Neural cell (in vitro differentiated cells): ENCODE measurements around the gene OGFOD2.

ENCODE experiments used
- EP300 ChIP-seq: fragments of 450-650 bp; conservative IDR thresholded peaks from 2 replicates; pipeline ENCODE4 v1.6.1; 2014; ENCODE audit warnings: antibody characterized with exemption, mild to moderate bottlenecking, moderate library complexity; ENCODE audit not compliant: poor library complexity, severe bottlenecking
- EZH2 ChIP-seq: fragments of 200-600, 300-800 bp; shearing (Covaris generic), sonication (generic); IDR thresholded peaks from 2 replicates; pipeline ENCODE4 v1.6.1; 2014; ENCODE audit warnings: antibody characterized with exemption, low read length, borderline replicate concordance, mild to moderate bottlenecking; ENCODE audit not compliant: insufficient read depth, poor library complexity, severe bottlenecking
- MXI1 ChIP-seq: fragments of 450-650 bp; conservative IDR thresholded peaks from 2 replicates; pipeline ENCODE4 v1.6.1; 2014; ENCODE audit warnings: antibody characterized with exemption, mild to moderate bottlenecking; ENCODE audit not compliant: poor library complexity, severe bottlenecking
- POLR2AphosphoS5 ChIP-seq: IDR thresholded peaks from 2 replicates; pipeline ENCODE4 v1.6.1; 2012
- RAD21 ChIP-seq: fragments of 450-650 bp; conservative IDR thresholded peaks from 2 replicates; pipeline ENCODE4 v1.6.1; 2014; ENCODE audit warnings: antibody characterized with exemption, mild to moderate bottlenecking, moderate library complexity
- TAF1 ChIP-seq: IDR thresholded peaks from 2 replicates; pipeline ENCODE4 v1.6.1; 2012; ENCODE audit warnings: low read depth
- TF ChIP-seq, protein P1 (sequence below): fragments of 450-650 bp; IDR thresholded peaks from 2 replicates; pipeline ENCODE4 v1.5.1; 2014; ENCODE audit warnings: antibody characterized with exemption, mild to moderate bottlenecking, moderate library complexity; ENCODE audit not compliant: poor library complexity, severe bottlenecking
- TF ChIP-seq, protein P2 (sequence below): IDR thresholded peaks from 2 replicates; pipeline ENCODE4 v1.6.1; 2012; ENCODE audit warnings: borderline replicate concordance

DNA sequence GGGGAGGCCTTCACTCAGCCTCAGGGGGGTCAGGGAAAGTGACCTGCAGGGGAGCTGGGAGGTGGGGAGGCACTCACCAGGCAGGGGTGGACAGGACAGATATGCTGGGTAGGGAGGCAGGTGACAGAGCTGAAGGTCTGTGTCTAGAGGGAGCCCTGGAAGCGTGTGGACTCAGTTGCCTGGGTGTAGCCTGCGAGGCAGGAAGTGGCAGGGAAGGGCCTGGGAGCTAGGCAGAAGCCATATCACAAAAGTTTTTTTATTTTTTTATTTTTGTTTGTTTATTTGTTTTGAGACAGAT, 44.7 kb downstream of the OGFOD2 start:
- TF ChIP-seq RAD21, result no peak
- no peak for TF ChIP-seq EZH2
- TF ChIP-seq, protein P1, sequence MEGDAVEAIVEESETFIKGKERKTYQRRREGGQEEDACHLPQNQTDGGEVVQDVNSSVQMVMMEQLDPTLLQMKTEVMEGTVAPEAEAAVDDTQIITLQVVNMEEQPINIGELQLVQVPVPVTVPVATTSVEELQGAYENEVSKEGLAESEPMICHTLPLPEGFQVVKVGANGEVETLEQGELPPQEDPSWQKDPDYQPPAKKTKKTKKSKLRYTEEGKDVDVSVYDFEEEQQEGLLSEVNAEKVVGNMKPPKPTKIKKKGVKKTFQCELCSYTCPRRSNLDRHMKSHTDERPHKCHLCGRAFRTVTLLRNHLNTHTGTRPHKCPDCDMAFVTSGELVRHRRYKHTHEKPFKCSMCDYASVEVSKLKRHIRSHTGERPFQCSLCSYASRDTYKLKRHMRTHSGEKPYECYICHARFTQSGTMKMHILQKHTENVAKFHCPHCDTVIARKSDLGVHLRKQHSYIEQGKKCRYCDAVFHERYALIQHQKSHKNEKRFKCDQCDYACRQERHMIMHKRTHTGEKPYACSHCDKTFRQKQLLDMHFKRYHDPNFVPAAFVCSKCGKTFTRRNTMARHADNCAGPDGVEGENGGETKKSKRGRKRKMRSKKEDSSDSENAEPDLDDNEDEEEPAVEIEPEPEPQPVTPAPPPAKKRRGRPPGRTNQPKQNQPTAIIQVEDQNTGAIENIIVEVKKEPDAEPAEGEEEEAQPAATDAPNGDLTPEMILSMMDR, result no peak
- TF ChIP-seq POLR2AphosphoS5, result no peak
- TF ChIP-seq EP300, result no peak
- no peak for TF ChIP-seq TAF1
- TF ChIP-seq, protein P2, sequence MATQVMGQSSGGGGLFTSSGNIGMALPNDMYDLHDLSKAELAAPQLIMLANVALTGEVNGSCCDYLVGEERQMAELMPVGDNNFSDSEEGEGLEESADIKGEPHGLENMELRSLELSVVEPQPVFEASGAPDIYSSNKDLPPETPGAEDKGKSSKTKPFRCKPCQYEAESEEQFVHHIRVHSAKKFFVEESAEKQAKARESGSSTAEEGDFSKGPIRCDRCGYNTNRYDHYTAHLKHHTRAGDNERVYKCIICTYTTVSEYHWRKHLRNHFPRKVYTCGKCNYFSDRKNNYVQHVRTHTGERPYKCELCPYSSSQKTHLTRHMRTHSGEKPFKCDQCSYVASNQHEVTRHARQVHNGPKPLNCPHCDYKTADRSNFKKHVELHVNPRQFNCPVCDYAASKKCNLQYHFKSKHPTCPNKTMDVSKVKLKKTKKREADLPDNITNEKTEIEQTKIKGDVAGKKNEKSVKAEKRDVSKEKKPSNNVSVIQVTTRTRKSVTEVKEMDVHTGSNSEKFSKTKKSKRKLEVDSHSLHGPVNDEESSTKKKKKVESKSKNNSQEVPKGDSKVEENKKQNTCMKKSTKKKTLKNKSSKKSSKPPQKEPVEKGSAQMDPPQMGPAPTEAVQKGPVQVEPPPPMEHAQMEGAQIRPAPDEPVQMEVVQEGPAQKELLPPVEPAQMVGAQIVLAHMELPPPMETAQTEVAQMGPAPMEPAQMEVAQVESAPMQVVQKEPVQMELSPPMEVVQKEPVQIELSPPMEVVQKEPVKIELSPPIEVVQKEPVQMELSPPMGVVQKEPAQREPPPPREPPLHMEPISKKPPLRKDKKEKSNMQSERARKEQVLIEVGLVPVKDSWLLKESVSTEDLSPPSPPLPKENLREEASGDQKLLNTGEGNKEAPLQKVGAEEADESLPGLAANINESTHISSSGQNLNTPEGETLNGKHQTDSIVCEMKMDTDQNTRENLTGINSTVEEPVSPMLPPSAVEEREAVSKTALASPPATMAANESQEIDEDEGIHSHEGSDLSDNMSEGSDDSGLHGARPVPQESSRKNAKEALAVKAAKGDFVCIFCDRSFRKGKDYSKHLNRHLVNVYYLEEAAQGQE, result no peak
- TF ChIP-seq MXI1, result no peak
